ENCODE measurements around the gene KCNJ16.

DNA sequence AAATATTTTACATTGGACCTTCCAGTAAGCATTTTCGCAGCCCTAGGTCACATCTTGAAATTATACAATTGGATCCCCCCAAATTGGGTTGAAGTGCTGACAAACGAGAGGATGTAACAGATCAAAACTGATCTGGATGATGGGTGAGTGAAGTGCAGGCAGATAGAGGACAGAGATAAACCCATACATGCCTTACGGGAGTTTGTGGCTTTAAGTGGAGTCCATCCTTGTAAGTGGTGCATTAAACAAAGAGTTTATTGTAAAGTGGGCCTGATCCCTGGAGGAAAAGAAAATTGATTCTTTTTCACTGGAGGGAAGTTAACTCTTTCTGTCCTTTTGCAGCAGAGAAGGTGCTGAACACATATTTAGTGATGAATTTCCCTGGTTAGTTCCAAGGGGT, 55.3 kb downstream of the KCNJ16 start:
- no peak for TF ChIP-seq CTCF (IDR thresholded peaks at IDR 0.05)
- no peak for TF ChIP-seq POLR2A (IDR thresholded peaks at IDR 0.05)

Measured in breast epithelium (tissue), 3 donors.